ENCODE measurements around the gene INPP4A. TPM values are rescaled to one million over a fixed set of nuclear protein-coding genes. Genes with fewer than 3 reads are reported as not detected.

INPP4A gene
- total and polyA plus RNA-seq, 2 donors (not counting 3 experiments of a cell fraction or from before 2014, with no cell fraction given): 14.9 to 28.8 TPM

GRCh38 chr2:98545591-98545990 is 100.9 kb downstream of the INPP4A start:
- POLR2A ChIA-PET: no interaction called here

GRCh38 chr2:98546186-98546585 is 101.5 kb downstream of the INPP4A start:
- H3K27me3 ChIP-seq (ENCODE audit: control insufficient read depth in 2 of 2, insufficient read depth in 2 of 2, low read length in 2 of 2): no peaks in the 10 kb centered on the region
- dilution Hi-C loops (cut with MboI; ENCODE audit: extremely low pct_ligation_motif_present, low sequenced_read_pairs) (no loop called here), intact Hi-C loops (cut with micrococcal nuclease) (no loop called here)
- ChIA-PET POLR2A (no interaction called here), CTCF (interaction anchor here (1.3 to 1.4 kb wide), 2 partner anchors 23 to 58 kb away, joined by 3 read pairs; no protein-coding TSS in a partner anchor)
- H3K9ac ChIP-seq (replicated peaks; ENCODE audit: extremely low read depth, insufficient read depth, low read length): no peak overlapping the region
- H3K36me3 ChIP-seq (ENCODE audit: control insufficient read depth in 2 of 2, extremely low read depth in 1 of 2, insufficient read depth in 2 of 2, low read length in 2 of 2): peaks cover 0 to 13% of the 10 kb centered on the region in 2 experiments
- H3K9me3 ChIP-seq (replicated peaks; ENCODE audit: control insufficient read depth, insufficient read depth, low read length): no peaks in the 10 kb centered on the region
- no peak overlapping the region for H2AFZ ChIP-seq (ENCODE audit: low read depth, low read length)
- DNase-seq (ENCODE audit: low read depth, low spot score) (no peak), FAIRE-seq (no peak)
- no peaks in the 10 kb centered on the region for H4K20me1 ChIP-seq (replicated peaks; ENCODE audit: control insufficient read depth, extremely low read depth, insufficient read depth, low read length)
- no peaks in the 10 kb centered on the region for H3K79me2 ChIP-seq (ENCODE audit: control insufficient read depth, insufficient read depth, low read length)
- no peaks in the 10 kb centered on the region for H3K9me1 ChIP-seq (replicated peaks; ENCODE audit: control insufficient read depth, extremely low read depth, insufficient read depth, low read length)
- no peak overlapping the region for H3K27ac ChIP-seq (ENCODE audit: insufficient read depth, low read depth, low read length)
- H3K4me2 ChIP-seq (ENCODE audit: insufficient read depth, low read length): no peak overlapping the region
- no peak overlapping the region for H3K4me3 ChIP-seq (replicated peaks in 1 of 3; ENCODE audit: insufficient read depth in 1 of 3, low read depth in 1 of 3, low read length in 3 of 3)
- no peaks in the 10 kb centered on the region for H3K4me1 ChIP-seq (ENCODE audit: control insufficient read depth, extremely low read depth, insufficient read depth, low read length)
- TF ChIP-seq MYC (IDR thresholded peaks at IDR 0.05; ENCODE audit: low read depth, low read length) (no peak), GATA2 (IDR thresholded peaks at IDR 0.05; ENCODE audit: insufficient read depth, insufficient read length, low read depth, low read length) (no peak), CTCF (IDR thresholded peaks at IDR 0.05; ENCODE audit: extremely low read depth in 1 of 2, insufficient read depth in 1 of 2, low read depth in 1 of 2, low read length in 2 of 2) (no peak), POLR2AphosphoS5 (IDR thresholded peaks at IDR 0.05; ENCODE audit: insufficient read depth, low read depth, low read length) (no peak), EZH2 (IDR thresholded peaks at IDR 0.05; ENCODE audit: borderline replicate concordance, low read depth, low read length, severe bottlenecking) (no peak), JUN (IDR thresholded peaks at IDR 0.05; ENCODE audit: borderline replicate concordance, insufficient read depth, insufficient read length, low read depth) (no peak)
- no TSS peak for BruUV-seq (replicated peaks)

More at GRCh38 chr2:98545591-98545990, 100.9 kb downstream of the INPP4A start:
- H3K79me2 ChIP-seq (ENCODE audit: control insufficient read depth, insufficient read depth, low read length): no peaks in the 10 kb centered on the region
- intact Hi-C loops (cut with micrococcal nuclease) (no loop called here), dilution Hi-C loops (cut with MboI; ENCODE audit: extremely low pct_ligation_motif_present, low sequenced_read_pairs) (no loop called here)
- DNase-seq (ENCODE audit: low read depth, low spot score) (no peak), FAIRE-seq (no peak)
- H3K4me2 ChIP-seq (ENCODE audit: insufficient read depth, low read length): no peak overlapping the region
- CTCF ChIA-PET: interaction anchor here (1.3 kb wide), 1 partner anchor 58 kb away, joined by 3 read pairs; no protein-coding TSS in a partner anchor
- H3K27me3 ChIP-seq (ENCODE audit: control insufficient read depth in 2 of 2, insufficient read depth in 2 of 2, low read length in 2 of 2): no peaks in the 10 kb centered on the region
- H2AFZ ChIP-seq (ENCODE audit: low read depth, low read length): no peak overlapping the region
- no peak overlapping the region for H3K27ac ChIP-seq (ENCODE audit: insufficient read depth, low read depth, low read length)
- TF ChIP-seq POLR2AphosphoS5 (IDR thresholded peaks at IDR 0.05; ENCODE audit: insufficient read depth, low read depth, low read length) (no peak), FOS (IDR thresholded peaks at IDR 0.05; ENCODE audit: borderline replicate concordance, insufficient read depth, low read length) (no peak)
- no peak overlapping the region for H3K9ac ChIP-seq (replicated peaks; ENCODE audit: extremely low read depth, insufficient read depth, low read length)
- H3K9me3 ChIP-seq (replicated peaks; ENCODE audit: control insufficient read depth, insufficient read depth, low read length): no peaks in the 10 kb centered on the region
- H3K36me3 ChIP-seq (ENCODE audit: control insufficient read depth in 2 of 2, extremely low read depth in 1 of 2, insufficient read depth in 2 of 2, low read length in 2 of 2): peaks cover 0 to 13% of the 10 kb centered on the region in 2 experiments
- no peaks in the 10 kb centered on the region for H3K9me1 ChIP-seq (replicated peaks; ENCODE audit: control insufficient read depth, extremely low read depth, insufficient read depth, low read length)
- BruUV-seq (replicated peaks): no TSS peak
- H3K4me1 ChIP-seq (ENCODE audit: control insufficient read depth, extremely low read depth, insufficient read depth, low read length): no peaks in the 10 kb centered on the region
- H3K4me3 ChIP-seq (replicated peaks in 1 of 3; ENCODE audit: insufficient read depth in 1 of 3, low read depth in 1 of 3, low read length in 3 of 3): no peak overlapping the region
- no peaks in the 10 kb centered on the region for H4K20me1 ChIP-seq (replicated peaks; ENCODE audit: control insufficient read depth, extremely low read depth, insufficient read depth, low read length)

All from endothelial cell of umbilical vein (primary cell).